PFSK-1 (cell line): ENCODE results near the gene SMARCC1.

Source experiments
- SIN3A ChIP-seq: IDR thresholded peaks from 2 replicates; pipeline ENCODE4 v1.6.1; 2012; ENCODE audit warnings: mild to moderate bottlenecking, low read length, moderate library complexity, borderline replicate concordance; ENCODE audit not compliant: insufficient read depth
- TAF1 ChIP-seq: IDR thresholded peaks from 2 replicates; pipeline ENCODE4 v1.6.1; 2012; ENCODE audit warnings: low read length, control low read depth, borderline replicate concordance; ENCODE audit not compliant: insufficient read depth

DNA sequence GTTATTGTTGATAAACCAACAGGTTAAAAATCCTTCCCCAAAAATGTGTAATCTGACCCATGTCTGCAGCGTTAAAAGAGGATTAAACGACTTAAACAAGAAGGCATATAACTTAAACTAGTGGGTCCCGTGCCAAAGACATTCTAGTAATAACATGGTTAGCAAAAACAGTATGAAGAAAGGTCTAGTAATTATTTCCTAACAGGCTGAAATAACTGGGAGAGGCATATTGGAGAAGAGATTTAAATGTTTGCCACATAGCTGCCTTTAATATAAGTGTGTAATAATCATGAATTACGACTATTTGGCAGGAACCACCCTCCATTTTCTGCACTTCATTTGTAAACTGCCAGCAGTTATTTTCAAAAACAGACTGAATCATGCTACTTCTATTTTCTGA, 135.3 kb downstream of the SMARCC1 start:
- TF ChIP-seq SIN3A (no peak), TAF1 (no peak)
